Fibroblast of lung (primary cell): Measurements from ENCODE around the gene DCUN1D2.

Experiments
- EZH2 ChIP-seq: IDR thresholded peaks from 2 replicates; pipeline ENCODE4 v1.5.1; 2012; ENCODE audit warnings: low read length, control low read depth, mild to moderate bottlenecking; ENCODE audit errors: missing control alignments
- TF ChIP-seq, protein P1 (sequence below), 2 donors: IDR thresholded peaks in 1 of 2; conservative IDR thresholded peaks in 1 of 2; 1 replicate in 1 of 2; 2 replicates in 1 of 2; pipeline ENCODE4 v1.5.1; 2011 to 2012; ENCODE audit warnings: low read length in 2 of 2, control low read depth in 1 of 2, inconsistent platforms in 1 of 2, low read depth in 1 of 2, mild to moderate bottlenecking in 1 of 2

- TF ChIP-seq, protein P1, sequence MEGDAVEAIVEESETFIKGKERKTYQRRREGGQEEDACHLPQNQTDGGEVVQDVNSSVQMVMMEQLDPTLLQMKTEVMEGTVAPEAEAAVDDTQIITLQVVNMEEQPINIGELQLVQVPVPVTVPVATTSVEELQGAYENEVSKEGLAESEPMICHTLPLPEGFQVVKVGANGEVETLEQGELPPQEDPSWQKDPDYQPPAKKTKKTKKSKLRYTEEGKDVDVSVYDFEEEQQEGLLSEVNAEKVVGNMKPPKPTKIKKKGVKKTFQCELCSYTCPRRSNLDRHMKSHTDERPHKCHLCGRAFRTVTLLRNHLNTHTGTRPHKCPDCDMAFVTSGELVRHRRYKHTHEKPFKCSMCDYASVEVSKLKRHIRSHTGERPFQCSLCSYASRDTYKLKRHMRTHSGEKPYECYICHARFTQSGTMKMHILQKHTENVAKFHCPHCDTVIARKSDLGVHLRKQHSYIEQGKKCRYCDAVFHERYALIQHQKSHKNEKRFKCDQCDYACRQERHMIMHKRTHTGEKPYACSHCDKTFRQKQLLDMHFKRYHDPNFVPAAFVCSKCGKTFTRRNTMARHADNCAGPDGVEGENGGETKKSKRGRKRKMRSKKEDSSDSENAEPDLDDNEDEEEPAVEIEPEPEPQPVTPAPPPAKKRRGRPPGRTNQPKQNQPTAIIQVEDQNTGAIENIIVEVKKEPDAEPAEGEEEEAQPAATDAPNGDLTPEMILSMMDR (conservative IDR thresholded peaks at IDR 0.05 in 1 of 2, IDR thresholded peaks at IDR 0.05 in 1 of 2; ENCODE audit: low read depth in 1 of 2, low read length in 2 of 2): no peak
- TF ChIP-seq EZH2: no peak
Observed at GRCh38 chr13:113475911-113476310, 14.6 kb downstream of the DCUN1D2 start.
